ENCODE results near the gene PSMF1.

PSMF1 gene

DNA sequence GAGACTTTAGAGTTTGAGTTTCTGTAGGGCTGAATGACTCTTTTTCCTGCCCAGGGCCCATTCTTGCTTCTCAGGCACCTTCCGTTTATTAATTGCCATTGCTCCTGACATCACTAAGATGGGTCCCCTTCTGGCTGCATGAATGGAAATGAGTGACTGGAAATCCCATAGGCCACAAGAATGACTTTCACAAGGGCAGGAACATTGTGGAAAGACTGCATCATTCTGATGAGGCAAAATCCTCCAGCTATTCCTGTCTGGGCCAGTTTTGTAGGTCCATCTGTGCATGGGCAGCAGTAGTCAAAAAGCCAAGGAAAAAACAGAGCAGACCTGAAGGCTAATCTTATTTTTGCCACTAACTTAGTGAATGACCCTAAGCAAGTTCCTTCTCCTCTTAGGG, 47.1 kb downstream of the PSMF1 start:
- TF ChIP-seq, protein P1, sequence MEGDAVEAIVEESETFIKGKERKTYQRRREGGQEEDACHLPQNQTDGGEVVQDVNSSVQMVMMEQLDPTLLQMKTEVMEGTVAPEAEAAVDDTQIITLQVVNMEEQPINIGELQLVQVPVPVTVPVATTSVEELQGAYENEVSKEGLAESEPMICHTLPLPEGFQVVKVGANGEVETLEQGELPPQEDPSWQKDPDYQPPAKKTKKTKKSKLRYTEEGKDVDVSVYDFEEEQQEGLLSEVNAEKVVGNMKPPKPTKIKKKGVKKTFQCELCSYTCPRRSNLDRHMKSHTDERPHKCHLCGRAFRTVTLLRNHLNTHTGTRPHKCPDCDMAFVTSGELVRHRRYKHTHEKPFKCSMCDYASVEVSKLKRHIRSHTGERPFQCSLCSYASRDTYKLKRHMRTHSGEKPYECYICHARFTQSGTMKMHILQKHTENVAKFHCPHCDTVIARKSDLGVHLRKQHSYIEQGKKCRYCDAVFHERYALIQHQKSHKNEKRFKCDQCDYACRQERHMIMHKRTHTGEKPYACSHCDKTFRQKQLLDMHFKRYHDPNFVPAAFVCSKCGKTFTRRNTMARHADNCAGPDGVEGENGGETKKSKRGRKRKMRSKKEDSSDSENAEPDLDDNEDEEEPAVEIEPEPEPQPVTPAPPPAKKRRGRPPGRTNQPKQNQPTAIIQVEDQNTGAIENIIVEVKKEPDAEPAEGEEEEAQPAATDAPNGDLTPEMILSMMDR (IDR thresholded peaks at IDR 0.05; ENCODE audit: borderline replicate concordance, control extremely low read depth, extremely low read depth, insufficient read depth, missing control alignments) = no peak
- in situ Hi-C loops (cut with MboI; ENCODE audit: low sequenced_read_pairs, unreplicated experiment) = no loop called here

DNA sequence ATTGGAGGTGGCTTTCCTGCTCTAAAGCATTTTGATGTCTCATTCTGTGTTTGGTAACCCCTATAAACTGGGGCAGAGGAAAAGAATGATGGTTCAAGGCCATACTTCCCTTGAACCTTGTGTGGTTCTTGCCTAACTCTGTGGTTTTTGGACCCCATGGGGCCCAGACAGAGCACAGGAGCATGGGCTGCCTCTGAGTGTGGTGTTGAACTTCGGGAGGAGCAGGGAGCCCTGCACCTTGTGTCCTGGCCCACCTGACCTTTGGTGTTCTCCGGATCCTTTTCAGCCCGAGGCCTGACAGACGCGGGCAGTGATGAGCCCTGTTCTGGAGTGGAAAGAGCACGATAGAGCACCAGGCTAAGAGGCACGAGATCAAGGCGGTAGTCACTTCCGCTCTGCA, 47.5 kb downstream of the PSMF1 start:
- TF ChIP-seq, protein P1 (IDR thresholded peaks at IDR 0.05; ENCODE audit: borderline replicate concordance, control extremely low read depth, extremely low read depth, insufficient read depth, missing control alignments) = no peak
- in situ Hi-C loops (cut with MboI; ENCODE audit: low sequenced_read_pairs, unreplicated experiment) = no loop called here
- DNase-seq (ENCODE audit: low spot score) = no peak

More for the DNA sequence above, 47.1 kb downstream of the PSMF1 start:
- DNase-seq (ENCODE audit: low spot score) = no peak

DNA sequence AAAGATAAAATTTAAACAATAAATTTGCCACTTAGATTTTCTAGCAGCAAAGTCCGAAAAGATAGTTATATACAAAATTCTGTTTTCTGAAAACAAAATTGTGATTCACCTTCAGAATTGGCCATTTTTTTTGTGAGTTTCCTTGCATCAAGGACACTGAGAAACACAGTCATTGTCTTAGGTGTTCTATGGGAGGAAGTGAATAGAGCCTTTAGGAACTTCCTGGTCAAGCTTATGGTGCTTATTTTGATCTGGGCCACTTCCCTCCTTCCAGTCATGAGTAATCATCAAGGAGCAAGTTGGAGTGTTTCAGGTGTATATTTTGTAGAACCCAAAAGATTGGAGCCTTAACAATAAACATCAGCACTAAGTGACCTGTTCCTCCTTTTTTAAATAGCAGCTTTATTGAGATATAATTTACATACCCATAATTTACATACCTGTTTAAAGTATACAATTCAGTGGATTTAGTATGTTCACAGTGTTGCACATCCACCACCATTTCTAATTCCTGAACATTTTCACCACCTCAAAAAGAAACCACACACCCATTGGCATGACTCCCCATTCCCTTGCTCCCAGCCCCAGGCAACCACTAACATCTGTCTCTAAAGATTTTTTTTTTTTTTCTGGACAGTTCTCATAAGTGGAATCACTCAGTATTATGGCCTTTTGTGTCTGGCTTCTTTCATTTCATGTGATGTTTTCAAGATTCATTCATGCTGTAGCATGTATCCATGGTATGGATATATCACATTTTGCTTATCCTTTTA, 48.7 kb downstream of the PSMF1 start:
- TF ChIP-seq, protein P1 (IDR thresholded peaks at IDR 0.05; ENCODE audit: borderline replicate concordance, control extremely low read depth, extremely low read depth, insufficient read depth, missing control alignments) = no peak
- no peak for DNase-seq (ENCODE audit: low spot score)
- in situ Hi-C loops (cut with MboI; ENCODE audit: low sequenced_read_pairs, unreplicated experiment) = no loop called here

DNA sequence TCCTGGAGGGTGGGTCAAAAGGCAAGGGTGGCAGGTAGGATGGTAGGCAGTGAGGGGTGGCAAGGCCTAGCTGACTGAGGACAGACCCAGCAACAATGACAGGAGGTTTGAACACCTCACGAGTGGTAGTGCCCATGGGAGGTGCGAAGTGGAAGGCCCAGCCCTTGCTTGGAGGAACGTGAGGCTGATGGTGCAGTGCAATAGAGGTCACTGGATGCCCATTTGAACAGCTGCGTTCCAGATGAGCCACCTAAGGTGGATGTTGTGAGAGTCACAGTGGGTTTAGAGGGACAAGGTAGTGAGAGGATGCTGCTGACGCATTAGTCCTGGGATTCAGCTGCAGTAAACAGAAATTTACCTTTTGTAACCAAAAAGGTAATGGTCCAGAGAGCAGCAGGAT, 50.8 kb downstream of the PSMF1 start:
- in situ Hi-C loops (cut with MboI; ENCODE audit: low sequenced_read_pairs, unreplicated experiment) = no loop called here
- TF ChIP-seq, protein P1 (IDR thresholded peaks at IDR 0.05; ENCODE audit: borderline replicate concordance, control extremely low read depth, extremely low read depth, insufficient read depth, missing control alignments) = no peak
- DNase-seq (ENCODE audit: low spot score) = no peak

DNA sequence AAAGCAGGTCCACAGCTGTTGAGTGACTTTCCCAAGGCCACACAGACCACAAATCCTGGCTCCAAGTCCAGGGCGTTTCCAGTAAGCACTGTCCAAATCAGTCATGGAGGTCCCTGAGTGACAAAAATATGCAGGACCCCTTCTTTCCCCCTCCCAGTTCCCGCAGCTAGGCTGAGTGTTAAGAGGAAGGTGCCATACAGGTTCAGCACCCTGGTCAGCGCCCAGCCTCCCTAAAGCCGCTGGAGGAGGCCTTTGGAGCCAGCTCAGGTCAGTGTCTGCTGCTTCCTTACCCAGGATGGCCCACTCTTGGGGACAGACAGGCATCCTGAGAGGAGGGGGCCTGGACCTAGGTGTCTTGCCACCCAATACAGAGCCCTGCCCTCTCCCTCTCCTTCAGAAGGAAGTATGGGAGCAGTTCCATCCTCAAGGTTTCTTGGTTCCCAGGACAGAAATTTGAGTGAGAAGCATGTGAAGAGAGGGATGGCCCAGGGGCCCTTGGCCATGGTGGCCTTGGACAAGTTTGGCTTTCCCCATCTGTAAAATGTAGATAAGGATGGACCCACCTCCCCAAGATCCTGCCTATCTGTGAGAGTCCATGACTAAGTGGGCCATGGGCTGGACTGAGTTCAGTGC, 53.2 kb downstream of the PSMF1 start:
- in situ Hi-C loops (cut with MboI; ENCODE audit: low sequenced_read_pairs, unreplicated experiment) = no loop called here
- DNase-seq (ENCODE audit: low spot score) = no peak
- TF ChIP-seq, protein P1 (IDR thresholded peaks at IDR 0.05; ENCODE audit: borderline replicate concordance, control extremely low read depth, extremely low read depth, insufficient read depth, missing control alignments) = no peak

DNA sequence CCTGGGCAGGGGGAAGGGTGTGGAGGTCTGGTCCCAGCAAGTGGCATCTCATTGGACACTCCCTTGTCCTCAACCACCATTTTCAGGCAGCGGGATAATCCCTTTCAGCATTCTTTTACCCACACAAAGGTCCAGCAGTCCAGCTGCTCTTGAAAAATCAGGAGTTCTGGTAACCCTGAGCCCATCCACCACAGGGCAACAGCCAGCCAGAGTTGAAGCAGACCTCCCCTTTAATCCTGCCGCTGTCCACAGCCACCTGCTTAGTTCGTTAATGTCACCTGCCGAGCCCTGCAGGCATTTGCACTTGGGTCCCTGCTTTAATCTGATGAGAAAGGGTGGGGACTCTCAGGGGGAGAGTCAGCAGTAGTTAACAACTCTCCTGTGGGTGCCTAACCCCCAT, 55.3 kb downstream of the PSMF1 start:
- TF ChIP-seq, protein P1 (IDR thresholded peaks at IDR 0.05; ENCODE audit: borderline replicate concordance, control extremely low read depth, extremely low read depth, insufficient read depth, missing control alignments) = no peak
- no peak for DNase-seq (ENCODE audit: low spot score)
- in situ Hi-C loops (cut with MboI; ENCODE audit: low sequenced_read_pairs, unreplicated experiment) = no loop called here

Measured in GM13976 (cell line).